Colonic mucosa (tissue), 4 donors: ENCODE measurements around the gene JPT2. TPM values are rescaled to one million over a fixed set of nuclear protein-coding genes. Genes with fewer than 3 reads are reported as not detected.
"Not testable (repeated sequence)": the region's sequence is repeated elsewhere in the genome, so short reads cannot be mapped to it uniquely, and the experiment has no call there.

ENCODE experiments used
- DNase-seq: peaks from one replicate; pipeline ENCODE4 v3.0.0-alpha.2; 2020
- H3K27ac ChIP-seq: fragments of 200-600 bp; one replicate; pipeline ENCODE4 v1.8.0; 2021
- H3K27me3 ChIP-seq: fragments of 200-600 bp; one replicate; pipeline ENCODE4 v1.8.0; 2021
- H3K36me3 ChIP-seq: fragments of 200-600 bp; one replicate; pipeline ENCODE4 v1.8.0; 2021
- H3K4me1 ChIP-seq: fragments of 200-600 bp; one replicate; pipeline ENCODE4 v1.8.0; 2021; ENCODE audit warnings: mild to moderate bottlenecking
- H3K4me3 ChIP-seq: fragments of 200-600 bp; one replicate; pipeline ENCODE4 v1.8.0; 2021
- H3K9ac ChIP-seq, 2 donors: one replicate each; pipeline ENCODE4 v1.7.0; 2013; ENCODE audit warnings: control low read depth in 2 of 2, low read depth in 2 of 2, low read length in 2 of 2
- H3K9me3 ChIP-seq: fragments of 200-600 bp; one replicate; pipeline ENCODE4 v1.8.0; 2021
- intact Hi-C: fragments of 100-400 bp; cut with DNase I; formaldehyde crosslinking; loops from one replicate; pipeline ENCODE4 v1.14.1; 2022
- total RNA-seq, 2 donors: library from RNA; stranded (reverse); fragmentation: NEBNext Ultra II Directional in 1 of 2; extraction: Animal tissue kit (Norgen Biotek cat#: 25700) in 1 of 2; gene quantifications; one replicate each; pipeline ENCODE4 v1.2.1, GENCODE V29; 2021
- TF ChIP-seq, protein P1 (sequence below): fragments of 200-600 bp; IDR thresholded peaks from one replicate; pipeline ENCODE4 v1.8.0; 2022; ENCODE audit warnings: antibody characterized with exemption, mild to moderate bottlenecking
- donor health status: healthy.
- donor health status: DM: no; HTN: no; CAD: no.
- donor health status: DM: no; HTN: no; CAD: no.

Gene JPT2
- total RNA-seq, 2 donors from 2014 or later: 53.5 to 123 TPM

DNA sequence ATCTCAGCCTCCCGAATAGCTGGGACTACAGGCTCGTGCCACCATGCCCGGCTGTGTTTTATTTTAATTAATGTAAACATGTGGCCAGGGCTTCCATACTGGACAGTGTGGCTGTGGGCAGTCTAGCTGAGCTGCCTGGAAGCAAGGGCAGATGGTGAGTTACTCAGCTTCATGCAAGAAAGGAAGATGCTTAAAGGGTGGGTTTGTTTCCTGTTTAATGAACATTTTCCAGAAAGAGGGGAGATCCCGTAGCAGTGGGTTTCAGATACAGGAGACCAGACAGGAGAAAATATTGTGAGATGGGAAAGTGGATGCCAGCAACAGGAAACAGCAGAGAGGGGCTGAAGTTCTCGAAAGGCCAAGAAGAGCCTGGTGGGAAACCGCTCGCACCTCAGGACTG lies 35.3 kb downstream of the JPT2 start:
- no peaks in the 10 kb centered on the region for H3K9me3 ChIP-seq
- no peak overlapping the region for H3K4me3 ChIP-seq
- H3K4me1 ChIP-seq: no peaks in the 10 kb centered on the region
- TF ChIP-seq, protein P1, sequence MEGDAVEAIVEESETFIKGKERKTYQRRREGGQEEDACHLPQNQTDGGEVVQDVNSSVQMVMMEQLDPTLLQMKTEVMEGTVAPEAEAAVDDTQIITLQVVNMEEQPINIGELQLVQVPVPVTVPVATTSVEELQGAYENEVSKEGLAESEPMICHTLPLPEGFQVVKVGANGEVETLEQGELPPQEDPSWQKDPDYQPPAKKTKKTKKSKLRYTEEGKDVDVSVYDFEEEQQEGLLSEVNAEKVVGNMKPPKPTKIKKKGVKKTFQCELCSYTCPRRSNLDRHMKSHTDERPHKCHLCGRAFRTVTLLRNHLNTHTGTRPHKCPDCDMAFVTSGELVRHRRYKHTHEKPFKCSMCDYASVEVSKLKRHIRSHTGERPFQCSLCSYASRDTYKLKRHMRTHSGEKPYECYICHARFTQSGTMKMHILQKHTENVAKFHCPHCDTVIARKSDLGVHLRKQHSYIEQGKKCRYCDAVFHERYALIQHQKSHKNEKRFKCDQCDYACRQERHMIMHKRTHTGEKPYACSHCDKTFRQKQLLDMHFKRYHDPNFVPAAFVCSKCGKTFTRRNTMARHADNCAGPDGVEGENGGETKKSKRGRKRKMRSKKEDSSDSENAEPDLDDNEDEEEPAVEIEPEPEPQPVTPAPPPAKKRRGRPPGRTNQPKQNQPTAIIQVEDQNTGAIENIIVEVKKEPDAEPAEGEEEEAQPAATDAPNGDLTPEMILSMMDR: no peak
- intact Hi-C loops: no loop called here
- H3K27me3 ChIP-seq: no peaks in the 10 kb centered on the region
- no peak overlapping the region for H3K9ac ChIP-seq
- no peaks in the 10 kb centered on the region for H3K36me3 ChIP-seq
- no peak overlapping the region for H3K27ac ChIP-seq
- DNase-seq: no peak

DNA sequence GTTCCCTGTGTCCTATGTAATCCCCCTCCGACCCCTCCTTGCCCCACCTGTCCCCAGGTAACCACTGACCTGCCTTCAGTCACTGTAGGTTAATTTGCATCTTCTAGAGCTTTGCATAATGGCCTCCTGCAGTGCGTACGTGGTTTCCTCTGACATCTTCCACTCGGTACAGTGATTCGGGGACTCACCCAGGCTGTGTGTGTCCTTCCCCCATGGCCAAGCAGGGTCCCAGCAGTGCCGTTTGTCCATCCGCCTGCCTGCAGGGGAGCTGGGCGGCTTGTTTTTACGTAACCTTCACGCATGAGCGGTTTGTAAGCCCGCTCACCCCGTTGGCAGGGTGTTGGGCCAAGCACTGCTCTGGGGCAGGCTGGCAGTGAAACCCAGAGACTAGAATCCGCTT lies 35.9 kb downstream of the JPT2 start:
- Histone ChIP-seq H3K4me3 (no peak overlapping the region), H3K36me3 (no peaks in the 10 kb centered on the region), H3K4me1 (no peaks in the 10 kb centered on the region), H3K9ac (no peak overlapping the region), H3K9me3 (no peaks in the 10 kb centered on the region), H3K27ac (no peak overlapping the region), H3K27me3 (no peaks in the 10 kb centered on the region)
- intact Hi-C loops: no loop called here
- no peak for DNase-seq
- TF ChIP-seq, protein P1: no peak

GRCh38 chr16:1715220-1715619 lies 37.1 kb downstream of the JPT2 start:
- Histone ChIP-seq H3K9me3 (no peaks in the 10 kb centered on the region), H3K27me3 (no peaks in the 10 kb centered on the region), H3K4me1 (no peaks in the 10 kb centered on the region), H3K9ac (no peak overlapping the region), H3K36me3 (no peaks in the 10 kb centered on the region), H3K27ac (no peak overlapping the region), H3K4me3 (no peak overlapping the region)
- intact Hi-C loops: no loop called here
- no peak for DNase-seq
- TF ChIP-seq, protein P1: no peak

GRCh38 chr16:1718236-1718635 lies 40.2 kb downstream of the JPT2 start:
- H3K4me3 ChIP-seq, intact Hi-C loops, H3K27ac ChIP-seq, H3K36me3 ChIP-seq, H3K9me3 ChIP-seq, H3K9ac ChIP-seq, H3K27me3 ChIP-seq, DNase-seq: not testable (repeated sequence)
- peaks cover 16% of the 10 kb centered on the region for H3K4me1 ChIP-seq

DNA sequence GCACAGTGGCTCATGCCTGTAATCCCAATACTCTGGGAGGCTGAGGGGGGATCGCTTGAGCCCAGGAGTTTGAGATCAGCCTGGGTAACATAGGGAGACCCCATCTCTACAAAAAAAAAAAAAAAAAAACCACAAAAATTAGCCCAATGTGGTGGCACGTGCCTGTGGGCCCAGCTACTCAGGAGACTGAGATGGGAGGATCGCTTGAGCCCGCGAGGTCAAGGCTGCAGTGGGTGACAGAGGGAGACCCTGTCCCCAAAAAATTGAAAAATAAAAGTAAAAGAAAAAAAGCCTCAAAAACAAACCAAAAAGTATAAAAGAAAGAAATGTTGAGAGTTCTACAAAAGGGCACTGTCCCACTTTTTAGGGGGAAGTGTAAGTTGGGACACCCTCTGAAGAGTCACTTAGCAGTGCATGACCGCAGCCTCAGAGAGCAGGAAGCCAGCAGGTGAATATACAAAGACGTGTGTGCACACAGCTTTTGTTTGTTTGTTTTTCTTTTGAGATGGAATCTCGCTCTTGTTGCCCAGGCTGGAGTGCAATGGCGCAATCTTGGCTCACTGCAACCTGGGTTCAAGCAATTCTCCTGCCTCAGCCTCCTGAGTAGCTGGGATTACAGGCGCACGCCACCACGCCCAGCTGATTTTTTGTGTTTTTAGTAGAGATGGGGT lies 41.6 kb downstream of the JPT2 start:
- intact Hi-C loops, H3K36me3 ChIP-seq, H3K27ac ChIP-seq, H3K9me3 ChIP-seq, DNase-seq, H3K9ac ChIP-seq, H3K4me3 ChIP-seq, H3K27me3 ChIP-seq: not testable (repeated sequence)
- H3K4me1 ChIP-seq: peaks cover 16% of the 10 kb centered on the region

DNA sequence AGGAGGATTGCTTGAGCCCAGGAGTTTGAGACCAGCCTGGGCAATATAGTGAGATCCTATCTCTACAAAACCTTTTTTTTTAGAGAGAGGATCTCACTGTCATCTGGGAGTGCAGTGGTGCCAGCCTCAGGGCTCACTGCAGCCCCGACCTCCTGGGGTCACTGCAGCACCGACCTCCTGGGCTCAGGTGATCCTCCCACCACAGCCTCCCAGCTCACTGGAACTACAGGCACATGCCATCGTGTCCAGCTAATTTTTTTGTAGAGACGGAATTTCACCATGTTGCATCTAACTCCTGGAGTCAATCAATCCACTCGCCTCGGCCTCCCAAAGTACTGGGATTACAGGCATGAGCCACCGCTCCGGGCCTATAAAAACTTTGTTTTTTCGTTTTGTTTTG lies 43.3 kb downstream of the JPT2 start:
- intact Hi-C loops: no loop called here
- DNase-seq: no peak
- H3K4me1 ChIP-seq: peaks cover 16% of the 10 kb centered on the region

More for the DNA sequence above, 43.3 kb downstream of the JPT2 start:
- TF ChIP-seq, protein P1: no peak
- Histone ChIP-seq H3K4me3 (no peak overlapping the region), H3K36me3 (no peaks in the 10 kb centered on the region), H3K9ac (no peak overlapping the region), H3K27me3 (no peaks in the 10 kb centered on the region), H3K27ac (peak overlapping the region; percentile 81), H3K9me3 (no peaks in the 10 kb centered on the region)
